HG02884 (cell line): Measurements from ENCODE around the gene ZNF692.

Source experiments
- ATAC-seq: cut with Tn5 transposase; IDR thresholded peaks from one replicate; pipeline ENCODE4 v1.9.1; 2021; ENCODE audit warnings: mild to moderate bottlenecking, moderate library complexity; ENCODE audit not compliant: unreplicated experiment

Gene ZNF692

DNA sequence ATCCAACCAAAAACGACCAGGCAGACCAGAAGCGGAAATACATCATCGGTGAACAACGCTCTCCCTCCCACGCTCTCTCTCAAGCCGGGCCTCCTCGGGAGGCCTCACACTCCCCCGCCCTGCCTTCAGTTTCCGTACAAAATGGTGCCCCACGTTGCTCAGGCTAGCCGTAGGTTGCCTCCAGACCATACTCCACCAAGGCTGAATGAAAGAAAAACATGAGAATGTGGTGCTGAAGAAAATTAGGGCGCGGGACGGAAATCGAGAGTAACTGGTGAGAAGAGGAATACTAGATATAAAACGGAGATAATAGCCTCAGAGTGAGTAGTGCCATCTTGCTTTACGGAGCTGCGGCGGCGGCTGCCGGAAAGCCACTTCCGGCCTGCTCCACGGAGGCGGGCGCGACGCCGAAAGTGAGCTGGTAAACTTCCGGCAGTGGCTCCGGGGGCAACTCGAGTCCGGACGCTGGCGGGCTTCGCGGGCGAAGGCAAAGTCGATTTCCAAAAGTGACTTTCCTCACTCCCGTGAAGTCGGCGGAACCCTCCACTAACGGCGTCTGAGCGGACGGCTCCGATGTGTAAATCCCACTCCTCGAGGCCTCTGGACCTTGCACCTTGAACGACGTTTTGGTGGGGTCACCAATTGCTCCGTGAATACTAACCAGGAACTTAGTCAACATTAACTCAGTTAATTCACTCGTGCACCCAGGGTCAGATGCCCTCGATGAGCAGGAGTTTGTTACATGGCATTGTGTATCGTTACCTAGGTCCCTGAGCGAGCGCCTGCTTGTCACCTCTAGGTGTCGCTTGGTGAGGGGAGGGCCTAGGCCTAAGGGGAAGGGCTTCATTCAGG is 32.8 kb downstream of the ZNF692 start, which contains the start of gene SH3BP5L:
SH3BP5L (minus strand) TSS at position 7 of the 852 bp plus-strand sequence. CDS start 980 bp downstream, outside the sequence.
- ATAC-seq: peak; percentile 87

DNA sequence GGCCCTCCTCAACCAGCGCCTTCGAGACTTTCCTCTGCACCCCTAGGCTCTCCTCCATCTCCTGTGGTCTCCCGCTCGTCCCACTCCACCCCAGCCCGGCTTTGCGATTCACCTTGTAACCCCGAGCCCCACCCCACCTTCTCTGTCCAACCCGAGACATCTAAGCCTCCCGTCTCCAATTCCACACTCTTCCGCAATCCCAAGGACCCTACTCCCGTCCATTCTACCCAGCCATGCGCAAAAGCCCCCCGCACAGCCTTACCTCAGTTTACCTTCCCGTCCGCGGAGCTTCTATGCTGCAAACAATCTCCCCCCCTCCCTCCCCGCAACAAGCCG is 33.3 kb downstream of the ZNF692 start:
- ATAC-seq: peak; percentile 2

DNA sequence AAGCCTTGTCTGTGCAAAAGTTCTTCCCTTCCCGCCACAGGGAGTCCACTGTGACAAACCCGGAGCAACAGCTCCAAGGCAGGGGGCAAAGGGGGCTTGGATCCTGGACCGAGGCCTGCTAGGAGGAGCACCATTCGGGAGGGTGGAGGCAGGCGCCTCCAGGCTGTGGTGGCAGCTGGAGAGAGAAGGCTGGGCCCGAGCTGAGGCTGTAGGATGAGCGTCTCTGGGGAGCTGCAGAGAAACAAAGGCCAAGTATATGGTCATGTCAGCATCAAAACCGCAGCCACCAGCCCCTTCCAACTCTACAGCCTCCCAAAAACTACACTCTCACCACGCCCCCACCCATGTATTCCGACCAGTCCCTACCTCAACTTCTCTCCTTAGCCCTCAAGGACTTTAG is 33.7 kb downstream of the ZNF692 start:
- ATAC-seq: no peak

DNA sequence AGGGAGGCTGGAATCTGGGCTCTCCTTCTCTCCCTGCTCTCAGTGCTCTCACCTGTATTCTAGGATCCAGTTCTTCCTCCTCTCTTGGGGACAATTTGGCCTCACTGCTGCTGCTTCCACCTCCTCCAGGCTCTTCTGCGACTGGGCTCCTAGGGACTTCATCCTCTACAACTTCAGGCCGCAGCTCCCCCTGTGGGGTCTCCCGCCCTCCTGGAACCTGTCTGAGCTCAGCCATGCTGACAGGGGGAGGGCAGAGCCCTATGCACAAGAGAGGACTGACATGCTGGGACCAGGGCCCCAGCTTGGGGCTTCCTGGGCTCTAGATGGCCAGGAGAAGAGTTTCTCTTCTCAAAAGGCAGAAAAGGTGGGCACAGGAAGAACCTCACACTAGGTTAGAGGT is 34.2 kb downstream of the ZNF692 start:
- no peak for ATAC-seq

DNA sequence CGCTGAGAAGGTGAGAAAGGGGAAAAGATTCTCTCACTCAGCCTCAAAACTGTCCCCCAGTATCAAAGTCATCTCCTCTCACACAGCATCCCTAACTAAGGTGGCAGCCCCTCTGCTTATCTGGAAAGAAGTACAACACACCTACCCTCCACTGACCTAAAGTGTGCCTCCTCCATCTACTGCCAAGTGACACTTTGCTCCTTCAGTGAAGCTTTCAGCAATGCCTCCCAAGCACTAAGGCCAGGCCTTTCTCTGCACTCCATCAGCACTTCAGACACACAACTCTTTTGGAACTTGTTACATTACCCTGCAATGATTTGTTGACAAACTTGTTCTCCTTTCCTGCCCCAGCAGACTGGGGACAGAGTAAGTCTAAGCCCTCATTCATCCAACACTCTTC is 34.6 kb downstream of the ZNF692 start:
- ATAC-seq: no peak

DNA sequence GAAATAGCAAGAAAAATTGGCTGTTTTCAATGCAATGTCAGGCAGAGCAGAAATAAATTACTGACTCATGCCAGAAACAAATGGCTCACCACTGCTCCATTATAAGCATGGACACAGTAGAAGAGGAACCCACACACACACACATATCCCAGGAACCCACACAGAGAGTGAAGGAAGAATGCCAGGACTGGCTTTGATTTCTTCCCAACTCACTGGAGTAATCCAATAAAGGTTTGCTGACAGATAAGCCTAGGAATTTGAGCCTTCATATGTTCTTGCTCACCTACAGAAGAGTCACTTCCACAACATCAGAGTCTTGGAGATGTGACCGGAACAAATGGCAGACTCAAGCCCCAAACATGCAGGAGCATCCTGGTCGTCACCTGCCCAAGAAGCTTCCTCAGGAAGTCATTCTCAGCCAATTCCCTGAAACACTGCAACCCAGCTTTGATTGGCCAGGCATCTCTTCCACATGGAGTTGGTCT is 35.3 kb downstream of the ZNF692 start:
- no peak for ATAC-seq

DNA sequence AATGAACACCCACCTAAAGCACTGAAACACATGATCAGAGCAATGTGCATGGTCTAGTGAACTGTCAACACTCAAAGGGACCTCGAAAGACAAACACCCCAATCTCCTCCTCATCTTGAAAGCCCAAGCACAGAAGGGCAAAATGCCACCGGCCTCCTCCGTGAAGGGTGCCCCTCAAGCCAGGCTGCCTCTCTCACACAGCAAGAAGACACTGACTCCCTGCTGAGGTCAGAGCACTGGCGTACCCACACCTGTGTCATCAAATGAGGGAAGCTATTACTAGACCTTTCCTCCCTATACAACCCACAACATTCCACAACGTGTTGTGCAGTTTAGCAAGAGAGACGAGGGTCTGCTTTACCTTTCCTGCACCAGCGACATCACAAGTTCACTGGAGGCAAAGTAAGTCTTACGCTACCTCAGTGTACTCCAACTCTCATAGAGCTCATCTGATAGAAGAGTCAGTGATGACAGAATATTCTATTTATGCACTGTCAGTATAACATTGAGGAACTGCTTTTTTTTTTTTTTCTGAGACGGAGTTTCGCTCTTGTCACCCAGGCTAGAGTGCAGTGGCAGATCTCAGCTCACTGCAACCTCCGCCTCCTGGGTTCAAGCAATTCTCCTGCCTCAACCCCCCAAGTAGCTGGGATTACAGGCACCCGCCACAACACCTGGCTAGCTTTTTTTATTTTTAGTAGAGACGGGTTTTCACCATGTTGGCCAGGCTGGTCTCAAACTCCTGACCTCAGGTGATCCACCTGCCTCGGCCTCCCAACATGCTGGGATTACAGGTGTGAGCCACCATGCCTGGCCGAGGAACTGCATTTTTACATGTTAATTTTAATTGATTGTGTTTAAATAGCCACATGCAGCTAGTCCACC is 36.5 kb downstream of the ZNF692 start:
- ATAC-seq: peak; percentile 14

DNA sequence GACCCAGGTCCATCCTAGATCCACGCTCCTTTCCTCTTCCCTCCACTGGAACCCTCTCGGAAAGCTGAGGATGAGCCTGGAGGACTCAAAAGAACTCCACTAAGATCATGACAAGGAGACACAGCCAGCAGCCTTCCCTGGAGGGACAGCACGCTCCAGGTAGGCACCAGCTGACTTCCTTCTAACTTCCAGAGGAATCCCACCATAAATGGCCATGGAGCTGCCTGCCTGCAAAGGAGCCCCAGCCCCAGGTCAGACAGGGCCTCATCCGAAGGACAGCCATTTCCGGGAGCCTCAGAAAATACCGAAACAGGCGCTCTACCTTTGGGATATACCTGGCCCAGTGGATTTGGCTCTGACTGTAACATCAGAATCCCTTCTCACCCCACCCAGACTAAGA is 37.2 kb downstream of the ZNF692 start:
- no peak for ATAC-seq

DNA sequence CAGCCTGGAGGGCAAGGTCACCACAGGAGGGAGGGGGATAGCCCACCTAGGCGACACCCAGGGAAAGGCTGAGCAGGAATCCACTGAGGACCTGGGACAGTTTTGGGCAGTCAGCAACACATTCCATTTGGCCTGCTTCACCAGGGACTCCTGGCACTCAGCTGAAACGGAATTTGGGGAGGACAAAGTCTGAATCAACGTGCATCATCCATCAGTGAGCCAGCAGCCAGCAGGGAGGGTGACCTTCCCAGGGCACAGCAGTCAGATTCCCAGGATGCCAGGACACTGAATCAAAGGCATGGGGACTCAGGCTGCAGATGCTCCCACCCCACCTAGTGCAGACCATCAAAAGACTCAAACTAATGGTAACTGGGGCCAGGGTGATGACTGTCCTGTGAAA is 37.8 kb downstream of the ZNF692 start:
- ATAC-seq: no peak

DNA sequence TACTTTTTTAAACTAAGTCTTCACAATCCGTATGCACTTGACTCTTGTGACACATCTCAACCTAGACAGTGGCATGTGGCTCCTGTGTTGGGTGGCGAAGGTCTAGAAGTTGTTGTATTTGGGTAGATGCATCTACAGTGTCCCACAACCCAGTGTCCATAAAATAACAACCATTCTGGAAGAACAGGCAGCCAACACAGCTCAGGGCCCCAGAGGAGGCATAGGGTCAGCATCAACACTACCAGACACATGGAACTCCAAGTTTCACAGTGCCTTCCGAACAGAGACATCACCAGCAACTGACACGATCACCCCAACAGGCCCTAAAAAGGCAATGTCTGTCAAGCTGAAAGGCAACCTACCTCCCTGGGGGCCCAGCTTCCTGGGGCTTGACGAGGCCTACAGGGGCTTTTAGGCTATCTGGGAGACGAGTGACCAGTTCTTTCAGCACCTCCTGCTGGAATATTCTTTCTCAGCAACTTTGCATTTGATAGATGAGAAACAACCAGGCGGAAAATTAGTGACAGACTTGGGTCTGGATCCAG is 38.8 kb downstream of the ZNF692 start:
- no peak for ATAC-seq

DNA sequence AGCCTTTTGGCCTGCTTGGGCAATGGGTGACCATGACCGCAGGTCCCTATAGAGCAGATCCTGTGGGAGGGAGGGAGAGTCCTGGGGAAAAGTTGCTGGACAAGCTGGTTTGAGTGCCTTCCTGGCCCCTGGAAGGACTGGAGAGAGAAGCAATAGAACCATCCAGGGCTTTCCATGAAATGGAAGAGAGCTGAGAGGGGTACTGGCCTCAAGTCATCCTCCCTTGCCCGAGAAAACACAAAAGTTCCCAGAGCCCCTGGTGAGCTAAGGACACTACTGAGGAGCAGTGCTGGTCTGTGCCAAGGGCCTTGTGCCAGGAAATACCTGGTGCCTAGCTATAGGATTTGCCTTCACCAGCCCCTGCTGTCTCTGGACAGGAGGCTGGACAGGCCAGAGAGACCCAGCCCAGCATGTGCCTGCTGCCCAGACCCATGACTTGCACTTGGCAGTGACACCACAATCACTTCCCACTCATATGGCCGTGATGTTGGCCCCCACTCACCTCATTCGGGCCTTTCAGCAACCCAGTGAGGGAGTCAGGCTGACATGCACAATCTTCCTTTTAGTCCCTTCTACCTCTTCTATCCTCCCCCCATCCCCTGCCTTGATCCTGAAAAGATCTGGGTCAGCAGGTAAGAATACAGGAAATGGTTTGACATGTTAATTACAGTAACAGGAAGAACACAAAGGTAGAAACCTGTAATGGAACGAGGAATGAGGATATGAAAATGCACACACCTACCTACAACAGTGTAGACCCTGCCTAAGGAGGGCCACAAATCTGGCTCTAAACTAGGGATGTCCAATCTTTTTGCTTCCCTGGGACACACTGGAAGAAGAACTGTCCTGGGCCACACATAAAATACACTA is 40.1 kb downstream of the ZNF692 start:
- no peak for ATAC-seq

DNA sequence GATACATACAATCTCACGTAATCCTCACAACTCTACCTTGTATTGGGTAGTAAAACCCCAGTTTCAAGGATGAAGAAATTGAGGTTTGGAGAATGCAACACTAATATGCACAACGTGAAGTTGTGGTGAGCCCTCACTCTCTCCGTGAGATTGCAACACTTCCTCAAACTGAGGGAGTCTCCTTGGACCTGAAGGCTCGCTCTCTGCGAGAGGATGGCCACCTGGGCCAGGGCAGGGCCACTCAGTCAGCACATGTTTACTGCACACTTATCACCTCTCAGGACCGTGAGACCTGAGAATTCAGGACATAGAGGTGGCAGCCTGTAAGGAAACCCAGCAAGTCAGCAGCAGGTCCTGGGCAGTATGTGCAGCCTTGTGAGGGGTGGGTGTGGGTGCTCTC is 41.8 kb downstream of the ZNF692 start:
- ATAC-seq: no peak

DNA sequence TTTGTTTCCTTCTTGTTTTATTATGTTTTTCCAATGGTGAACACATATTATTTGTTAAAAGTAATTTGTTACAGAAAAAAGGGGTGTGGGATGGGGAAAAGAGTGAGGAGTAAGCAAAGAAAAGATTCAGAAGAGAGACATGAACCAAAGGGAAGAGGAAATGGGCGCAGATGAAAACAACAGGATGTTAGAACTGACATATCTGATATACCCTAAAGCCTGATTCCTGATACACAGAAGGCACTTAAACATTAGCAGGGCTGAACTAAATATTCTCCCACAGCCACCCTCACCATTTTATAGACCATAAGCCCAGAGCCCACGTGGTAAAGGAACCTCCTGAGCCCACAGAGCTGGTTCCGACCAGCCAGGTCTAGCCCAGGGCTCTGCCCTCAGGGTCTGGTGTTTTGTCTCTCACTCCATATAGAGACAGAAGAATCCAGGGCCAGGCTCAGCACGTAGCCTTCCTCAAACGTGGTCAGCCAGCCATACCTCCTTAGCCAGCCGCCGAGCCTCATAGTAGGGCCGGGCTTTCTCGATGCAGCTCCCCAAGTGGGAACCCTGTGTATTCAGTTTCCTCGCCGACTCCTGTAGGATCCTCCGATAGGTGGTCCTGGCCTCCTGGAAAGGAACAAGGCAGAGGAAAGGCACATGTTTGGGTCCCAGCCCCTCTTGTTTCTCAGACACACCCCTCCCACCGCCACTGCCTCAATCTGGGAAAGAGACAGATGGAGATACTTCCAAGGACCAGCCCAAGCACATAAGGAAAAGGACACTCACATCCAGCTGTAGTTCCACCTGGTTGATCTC is 42.6 kb downstream of the ZNF692 start:
- ATAC-seq: no peak

DNA sequence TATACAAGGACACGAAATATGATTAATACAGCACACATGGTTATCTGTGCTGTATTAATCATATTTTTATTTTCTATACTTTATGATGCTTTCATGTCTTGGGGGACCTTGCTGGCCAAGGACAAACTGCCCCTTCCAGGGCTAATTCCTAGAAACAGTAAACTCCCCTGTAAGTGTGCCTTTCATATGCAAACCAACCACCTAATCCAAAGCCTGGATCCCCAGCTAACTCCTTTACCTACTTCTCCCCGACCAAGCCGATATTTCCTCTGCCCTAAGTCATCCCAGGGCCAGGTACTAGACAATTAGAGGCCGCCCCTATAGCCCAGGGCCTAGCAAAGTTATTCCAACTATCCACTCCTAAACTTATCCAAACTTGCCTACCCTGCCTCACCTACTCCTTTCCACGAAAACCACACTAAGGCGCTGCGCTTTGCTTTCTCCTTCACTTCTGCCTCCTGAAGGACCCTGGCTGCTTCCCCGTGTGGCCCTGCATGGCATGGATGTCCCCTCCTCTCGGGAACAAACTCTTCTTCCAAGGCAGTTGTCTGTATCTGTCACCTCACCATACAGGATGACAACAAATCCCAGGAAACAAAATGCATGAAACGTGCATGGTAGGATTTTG is 43.4 kb downstream of the ZNF692 start:
- no peak for ATAC-seq

DNA sequence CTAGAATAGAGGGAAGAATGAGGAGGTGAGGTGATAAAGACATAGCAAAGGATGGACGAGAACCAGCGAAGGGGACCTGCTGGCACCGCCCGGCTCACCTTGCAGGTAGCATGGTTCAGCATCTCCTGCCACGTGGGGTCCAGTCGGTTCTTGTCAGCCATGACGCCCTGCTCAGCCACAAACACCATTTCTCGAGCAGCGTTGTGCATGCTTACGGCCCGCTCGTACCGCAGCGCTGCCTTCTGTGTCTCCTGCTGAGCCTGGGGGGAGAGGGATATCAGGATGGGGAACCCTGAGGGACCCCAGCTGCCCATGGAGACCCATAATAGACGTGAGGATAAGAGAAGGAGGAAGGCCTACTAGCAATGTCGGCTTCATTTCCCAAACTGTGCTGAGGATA is 44.5 kb downstream of the ZNF692 start:
- ATAC-seq: no peak

DNA sequence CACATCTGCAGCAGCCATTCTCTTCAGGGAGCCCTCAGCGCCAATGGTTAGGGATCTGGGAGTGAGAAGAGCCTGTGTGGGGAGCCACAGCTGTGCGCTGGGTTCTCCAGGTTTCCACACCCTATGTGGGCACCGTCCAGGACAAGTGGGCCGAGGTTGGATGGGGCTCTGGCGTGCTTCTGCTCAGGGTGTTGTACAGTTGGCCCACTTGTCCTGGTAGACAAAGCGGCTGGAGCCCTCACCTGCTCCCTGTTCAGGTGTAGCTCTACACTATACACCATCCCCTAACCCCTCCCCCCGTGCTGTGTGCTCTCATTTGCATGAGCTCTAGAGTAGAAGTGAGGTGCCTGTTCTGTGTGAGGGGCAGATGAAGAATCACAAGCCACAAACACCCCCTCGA is 45.3 kb downstream of the ZNF692 start:
- ATAC-seq: no peak

DNA sequence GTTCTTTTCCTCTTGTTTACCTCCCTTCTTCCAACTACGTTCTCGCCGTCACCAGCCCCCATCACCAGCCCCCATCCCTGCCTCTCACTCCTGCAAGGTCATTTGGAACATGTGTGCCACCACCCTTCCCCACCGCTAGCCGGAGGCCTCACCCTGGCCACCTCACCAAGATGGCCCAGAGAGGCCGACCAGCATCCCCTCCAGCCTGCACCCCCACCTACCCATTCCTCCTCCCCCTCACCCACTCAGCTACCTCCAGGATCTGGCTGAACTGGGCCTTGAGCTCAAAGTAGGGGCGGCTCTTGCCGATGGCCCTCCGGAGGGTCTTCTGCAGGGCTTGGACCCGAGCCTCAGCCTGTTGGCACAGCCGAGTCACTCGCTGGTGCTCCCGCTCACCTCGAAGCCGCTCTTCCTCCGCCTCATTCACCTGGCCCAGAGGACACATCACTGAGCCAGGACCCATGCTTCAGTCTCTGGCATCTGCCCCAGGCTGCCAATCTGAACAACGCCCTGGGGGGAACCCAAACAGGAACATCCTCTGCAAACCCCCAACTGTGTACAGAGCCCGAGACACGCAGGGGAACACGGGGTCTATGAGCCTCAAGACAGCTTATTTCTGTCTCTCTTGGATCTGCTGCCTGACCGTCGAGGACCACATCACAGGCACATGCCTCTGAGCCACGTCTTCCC is 46.0 kb downstream of the ZNF692 start:
- no peak for ATAC-seq
